ENCODE data around the gene CDH18.

GRCh38 chr5:19790829-19791466, 197.1 kb downstream of the CDH18 start:
- TF ChIP-seq CTCF (IDR thresholded peaks at IDR 0.05; ENCODE audit: insufficient read depth, low read length, poor library complexity, severe bottlenecking) (no peak), EZH2phosphoT487 (conservative IDR thresholded peaks at IDR 0.05; ENCODE audit: low read length) (no peak)

Data from SU-DHL-6 (cell line).